NB4 (cell line): ENCODE results near the gene SPAG4.

Source experiments
- MYC ChIP-seq: IDR thresholded peaks from 2 replicates; pipeline ENCODE4 v1.6.1; 2011; ENCODE audit warnings: low read depth, low read length
- POLR2A ChIP-seq: IDR thresholded peaks from 2 replicates; pipeline ENCODE4 v1.6.1; 2011; ENCODE audit warnings: mild to moderate bottlenecking; ENCODE audit not compliant: insufficient read length; ENCODE audit errors: extremely low read depth
- TF ChIP-seq, protein P1 (sequence below): IDR thresholded peaks from one replicate; pipeline ENCODE4 v1.5.1; 2012; ENCODE audit warnings: low read depth, low read length
- TF ChIP-seq, protein P2 (sequence below): IDR thresholded peaks from 2 replicates; pipeline ENCODE4 v1.6.1; 2011; ENCODE audit warnings: low read depth, low read length

DNA sequence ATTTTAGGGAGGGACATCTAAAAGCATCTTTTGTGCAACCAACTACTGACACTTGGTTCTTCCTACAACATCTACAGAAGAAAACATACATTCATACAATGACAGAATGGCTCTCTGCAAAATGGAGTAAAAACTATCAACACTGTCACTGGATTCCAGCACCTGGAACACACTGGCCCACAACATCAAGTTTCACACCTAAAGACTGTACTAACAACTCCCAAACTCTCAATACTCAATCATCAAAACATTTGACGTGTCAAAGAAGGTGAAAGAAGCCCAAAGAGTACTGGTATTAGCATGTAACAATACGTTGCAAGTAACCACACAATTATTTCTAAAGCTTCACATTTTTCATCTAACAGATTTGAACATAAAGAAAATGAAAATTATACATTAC is 46.9 kb downstream of the SPAG4 start:
- TF ChIP-seq POLR2A: no peak
- TF ChIP-seq, protein P1, sequence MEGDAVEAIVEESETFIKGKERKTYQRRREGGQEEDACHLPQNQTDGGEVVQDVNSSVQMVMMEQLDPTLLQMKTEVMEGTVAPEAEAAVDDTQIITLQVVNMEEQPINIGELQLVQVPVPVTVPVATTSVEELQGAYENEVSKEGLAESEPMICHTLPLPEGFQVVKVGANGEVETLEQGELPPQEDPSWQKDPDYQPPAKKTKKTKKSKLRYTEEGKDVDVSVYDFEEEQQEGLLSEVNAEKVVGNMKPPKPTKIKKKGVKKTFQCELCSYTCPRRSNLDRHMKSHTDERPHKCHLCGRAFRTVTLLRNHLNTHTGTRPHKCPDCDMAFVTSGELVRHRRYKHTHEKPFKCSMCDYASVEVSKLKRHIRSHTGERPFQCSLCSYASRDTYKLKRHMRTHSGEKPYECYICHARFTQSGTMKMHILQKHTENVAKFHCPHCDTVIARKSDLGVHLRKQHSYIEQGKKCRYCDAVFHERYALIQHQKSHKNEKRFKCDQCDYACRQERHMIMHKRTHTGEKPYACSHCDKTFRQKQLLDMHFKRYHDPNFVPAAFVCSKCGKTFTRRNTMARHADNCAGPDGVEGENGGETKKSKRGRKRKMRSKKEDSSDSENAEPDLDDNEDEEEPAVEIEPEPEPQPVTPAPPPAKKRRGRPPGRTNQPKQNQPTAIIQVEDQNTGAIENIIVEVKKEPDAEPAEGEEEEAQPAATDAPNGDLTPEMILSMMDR: no peak
- TF ChIP-seq, protein P2, sequence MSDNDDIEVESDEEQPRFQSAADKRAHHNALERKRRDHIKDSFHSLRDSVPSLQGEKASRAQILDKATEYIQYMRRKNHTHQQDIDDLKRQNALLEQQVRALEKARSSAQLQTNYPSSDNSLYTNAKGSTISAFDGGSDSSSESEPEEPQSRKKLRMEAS: no peak
- no peak for TF ChIP-seq MYC
